Measurements from ENCODE around the gene SARS2. TPM values are rescaled to one million over a fixed set of nuclear protein-coding genes. Genes with fewer than 3 reads are reported as not detected.
A peak's percentile ranks its signal among the peaks of the same experiment; 100 is the strongest.
"Not testable (repeated sequence)": the region's sequence is repeated elsewhere in the genome, so short reads cannot be mapped to it uniquely, and the experiment has no call there.

SARS2 gene
- polyA plus RNA-seq, 2 donors, result 27.4 to 43.9 TPM

DNA sequence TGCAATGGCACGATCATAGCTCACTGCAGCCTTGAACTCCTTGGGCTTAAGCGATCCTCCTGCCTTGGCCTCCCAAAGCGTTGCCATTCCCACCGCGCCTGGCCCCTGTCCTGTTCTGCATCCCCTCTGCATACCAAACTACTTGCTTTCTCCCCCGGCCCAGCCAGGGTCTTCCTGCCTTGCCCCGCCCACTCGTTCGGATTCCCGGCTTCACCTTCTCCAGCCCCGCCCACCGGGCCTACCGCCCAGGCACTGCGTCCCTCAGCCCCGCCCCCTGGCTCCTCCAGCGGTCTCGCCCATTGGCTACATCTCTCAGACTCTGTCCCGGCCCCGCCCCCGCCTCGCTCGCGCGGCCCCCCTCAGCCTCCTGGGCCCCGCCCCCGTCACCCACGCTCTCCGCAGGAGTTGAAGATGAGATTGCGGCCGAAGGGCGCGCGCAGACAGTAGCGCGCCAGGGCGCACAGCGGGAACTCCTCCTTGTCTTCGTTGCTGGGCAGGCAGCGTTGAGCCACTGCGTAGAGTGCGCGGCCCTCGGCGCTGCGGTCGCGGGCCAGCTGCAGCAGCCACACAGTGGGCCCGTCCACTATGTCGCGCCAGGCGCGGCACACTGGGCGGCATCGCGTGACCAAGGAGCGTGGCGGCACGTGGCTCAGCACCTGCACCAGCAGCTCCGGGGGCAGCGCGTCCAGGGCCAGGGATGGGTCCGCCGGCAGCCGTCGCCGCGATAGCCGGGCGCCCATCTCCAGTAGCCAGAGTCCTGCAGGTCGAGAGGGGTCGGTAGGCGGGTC lies 19.2 kb upstream of the SARS2 start:
- H3K9me3 ChIP-seq (ENCODE audit: control insufficient read depth in 2 of 2, insufficient read depth in 1 of 2, low read depth in 1 of 2, low read length in 1 of 2), result no peaks in the 10 kb centered on the region
- peaks cover 3 to 6% of the 10 kb centered on the region in 2 donors for H3K4me1 ChIP-seq (ENCODE audit: control insufficient read depth in 2 of 2, insufficient read depth in 2 of 2, low read length in 1 of 2)
- 6 to 9% methylated on average over 72 of the region's 72 CpGs for WGBS, 2 donors
- H3K4me3 ChIP-seq (ENCODE audit: low read depth in 1 of 2, low read length in 2 of 2), result peak overlapping the region; percentile 29 to 40
- H3K27me3 ChIP-seq (ENCODE audit: control insufficient read depth in 1 of 2, insufficient read depth in 2 of 2, low read length in 2 of 2), result no peaks in the 10 kb centered on the region
- H3K36me3 ChIP-seq (ENCODE audit: control insufficient read depth in 2 of 2, insufficient read depth in 2 of 2, low read length in 1 of 2), result no peaks in the 10 kb centered on the region
- H3K27ac ChIP-seq (ENCODE audit: low read depth in 2 of 2, low read length in 1 of 2), result no peak overlapping the region

DNA sequence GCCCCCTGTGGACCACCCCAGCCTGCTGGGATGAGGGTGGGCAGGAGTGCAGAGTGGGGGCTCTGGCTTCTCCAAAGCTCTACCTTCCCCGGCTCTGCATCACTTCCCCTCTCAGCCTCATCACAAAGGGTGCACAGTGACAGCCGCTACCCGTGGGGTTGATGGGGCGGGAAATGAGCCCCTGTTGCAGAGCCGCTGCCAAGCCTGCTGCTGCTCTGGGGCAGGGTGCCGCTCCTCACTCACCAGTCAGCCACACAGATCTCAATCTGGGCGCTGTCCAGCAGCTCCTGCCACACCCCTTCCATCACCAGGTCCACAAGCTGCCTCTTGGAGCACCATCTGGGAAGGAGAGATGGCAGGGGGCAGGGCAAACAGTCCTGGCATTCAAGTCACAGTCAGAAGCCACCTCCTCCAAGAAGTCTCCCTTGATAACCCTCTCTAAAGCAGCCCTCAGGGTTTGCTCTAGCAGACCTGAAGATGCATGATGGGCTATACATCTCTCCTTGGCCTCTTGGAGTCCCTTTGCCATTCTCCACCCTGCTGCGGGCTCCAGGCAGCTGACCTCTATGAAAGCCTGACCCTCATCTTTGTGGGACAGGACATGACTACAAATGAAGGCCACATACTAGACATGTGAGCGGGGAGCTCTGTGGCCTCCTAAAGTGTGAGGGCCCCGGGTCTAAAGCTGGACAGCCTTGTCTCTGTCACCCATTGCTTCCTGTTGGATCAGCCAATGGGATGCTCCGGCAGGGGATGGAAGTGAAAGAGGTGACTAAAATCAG lies 15.9 kb upstream of the SARS2 start:
- Histone ChIP-seq H3K4me1 (ENCODE audit: control insufficient read depth in 2 of 2, insufficient read depth in 2 of 2, low read length in 1 of 2) (peaks cover 3 to 6% of the 10 kb centered on the region in 2 donors), H3K4me3 (ENCODE audit: low read depth in 1 of 2, low read length in 2 of 2) (no peak overlapping the region), H3K9me3 (ENCODE audit: control insufficient read depth in 2 of 2, insufficient read depth in 1 of 2, low read depth in 1 of 2, low read length in 1 of 2) (no peaks in the 10 kb centered on the region), H3K27ac (ENCODE audit: low read depth in 2 of 2, low read length in 1 of 2) (no peak overlapping the region), H3K36me3 (ENCODE audit: control insufficient read depth in 2 of 2, insufficient read depth in 2 of 2, low read length in 1 of 2) (no peaks in the 10 kb centered on the region), H3K27me3 (ENCODE audit: control insufficient read depth in 1 of 2, insufficient read depth in 2 of 2, low read length in 2 of 2) (no peaks in the 10 kb centered on the region)
- WGBS, 2 donors, result 86 to 91% methylated on average over 11 of the region's 11 CpGs

DNA sequence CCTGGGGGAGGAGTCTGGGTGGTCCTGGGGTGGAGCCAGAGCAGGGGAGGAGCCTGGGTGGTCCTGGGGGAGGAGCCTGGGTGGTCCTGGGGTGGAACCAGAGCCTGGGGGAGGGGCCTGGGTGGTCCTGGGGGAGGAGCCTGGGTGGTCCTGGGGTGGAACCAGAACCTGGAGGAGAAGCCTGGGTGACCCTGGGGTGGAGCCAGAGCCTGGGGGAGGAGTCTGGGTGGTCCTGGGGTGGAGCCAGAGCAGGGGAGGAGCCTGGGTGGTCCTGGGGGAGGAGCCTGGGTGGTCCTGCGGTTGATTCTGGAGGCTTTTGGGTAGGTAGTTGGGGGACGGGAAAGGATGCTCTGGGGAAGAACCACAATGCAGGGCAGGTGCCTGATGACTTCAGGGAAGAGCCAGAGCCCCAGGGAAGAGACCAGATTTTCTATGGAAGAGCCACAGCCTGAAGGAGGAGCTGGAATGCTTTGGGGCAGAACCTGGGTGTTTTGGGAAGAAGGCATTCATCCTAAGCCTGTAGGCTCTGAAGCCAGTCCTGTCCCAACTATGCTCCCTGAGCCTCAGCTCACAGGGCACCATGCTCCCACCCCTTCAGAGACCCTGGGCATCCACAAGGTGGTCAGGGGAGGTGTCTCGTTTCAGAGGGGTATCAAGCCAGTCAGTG lies 15.1 kb upstream of the SARS2 start:
- Histone ChIP-seq H3K36me3 (ENCODE audit: control insufficient read depth in 2 of 2, insufficient read depth in 2 of 2, low read length in 1 of 2) (no peaks in the 10 kb centered on the region), H3K9me3 (ENCODE audit: control insufficient read depth in 2 of 2, insufficient read depth in 1 of 2, low read depth in 1 of 2, low read length in 1 of 2) (no peaks in the 10 kb centered on the region), H3K4me3 (ENCODE audit: low read depth in 1 of 2, low read length in 2 of 2) (no peak overlapping the region), H3K27me3 (ENCODE audit: control insufficient read depth in 1 of 2, insufficient read depth in 2 of 2, low read length in 2 of 2) (no peaks in the 10 kb centered on the region), H3K27ac (ENCODE audit: low read depth in 2 of 2, low read length in 1 of 2) (no peak overlapping the region), H3K4me1 (ENCODE audit: control insufficient read depth in 2 of 2, insufficient read depth in 2 of 2, low read length in 1 of 2) (peaks cover 3 to 6% of the 10 kb centered on the region in 2 donors)
- 81 to 90% methylated on average over 3 of the region's 3 CpGs for WGBS, 2 donors

DNA sequence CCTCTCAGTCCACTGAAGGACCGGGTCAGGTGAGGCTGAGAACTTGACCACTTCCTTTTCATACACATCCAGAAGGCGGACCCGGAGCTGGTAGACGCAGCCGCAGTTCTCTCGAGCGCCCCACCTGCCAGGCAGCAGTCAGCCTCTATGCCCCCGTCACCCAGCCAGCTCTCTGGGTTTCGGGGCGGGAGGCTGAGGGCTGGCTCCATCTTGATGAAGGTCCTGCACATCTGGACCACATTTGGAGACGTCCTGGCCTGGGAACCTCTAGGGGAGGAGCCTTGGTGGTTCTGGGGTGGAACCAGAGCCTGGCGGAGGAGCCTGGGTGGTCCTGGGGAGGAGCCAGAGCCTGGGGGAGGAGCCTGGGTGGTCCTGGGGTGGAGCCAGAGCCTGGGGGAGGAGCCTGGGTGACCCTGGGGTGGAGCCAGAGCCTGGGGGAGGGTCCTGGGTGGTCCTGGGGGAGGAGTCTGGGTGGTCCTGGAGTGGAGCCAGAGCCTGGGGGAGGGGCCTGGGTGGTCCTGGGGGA lies 14.5 kb upstream of the SARS2 start:
- H3K36me3 ChIP-seq (ENCODE audit: control insufficient read depth in 2 of 2, insufficient read depth in 2 of 2, low read length in 1 of 2), result no peaks in the 10 kb centered on the region
- no peak overlapping the region for H3K4me3 ChIP-seq (ENCODE audit: low read depth in 1 of 2, low read length in 2 of 2)

DNA sequence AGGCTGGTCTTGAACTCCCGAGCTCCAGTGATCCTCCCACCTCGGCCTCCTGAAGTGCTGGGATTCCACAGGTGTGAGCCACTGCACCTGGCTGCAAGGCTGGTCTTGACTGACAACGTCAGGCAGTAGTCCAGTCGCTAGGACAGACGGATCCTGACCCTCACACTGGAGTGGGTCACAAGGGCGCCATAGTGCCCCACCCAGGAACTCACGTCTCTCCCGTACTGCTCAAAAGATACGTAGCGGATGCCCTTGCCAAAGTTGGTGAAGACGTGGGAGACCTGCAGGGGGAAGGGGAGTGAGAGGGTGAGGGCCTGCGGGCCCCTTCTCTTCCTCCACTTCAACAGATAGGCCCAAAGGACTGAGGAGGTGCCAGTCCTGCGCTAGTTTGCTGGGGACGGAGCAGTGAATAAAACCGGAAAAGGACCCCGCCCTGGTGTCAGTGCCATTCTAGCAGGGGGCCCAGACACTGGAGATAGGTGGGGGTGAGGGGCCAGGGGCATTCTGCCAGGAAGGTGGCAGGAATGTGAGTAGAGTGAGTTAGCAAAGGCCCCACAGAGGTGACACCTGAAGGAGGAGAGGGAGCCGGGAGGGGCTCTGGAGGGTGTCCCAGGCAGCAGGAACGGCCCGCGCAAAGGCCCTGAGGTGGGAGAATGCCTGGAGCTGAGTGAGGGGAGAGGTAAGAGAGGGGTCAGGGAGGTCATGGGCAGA lies 12.1 kb upstream of the SARS2 start:
- H3K4me3 ChIP-seq (ENCODE audit: low read depth in 1 of 2, low read length in 2 of 2), result no peak overlapping the region
- 81 to 82% methylated on average over 20 of the region's 20 CpGs for whole genome bisulfite sequencing, 2 donors
- no peak overlapping the region for H3K27ac ChIP-seq (ENCODE audit: low read depth in 2 of 2, low read length in 1 of 2)
- H3K36me3 ChIP-seq (ENCODE audit: control insufficient read depth in 2 of 2, insufficient read depth in 2 of 2, low read length in 1 of 2), result no peaks in the 10 kb centered on the region
- no peaks in the 10 kb centered on the region for H3K9me3 ChIP-seq (ENCODE audit: control insufficient read depth in 2 of 2, insufficient read depth in 1 of 2, low read depth in 1 of 2, low read length in 1 of 2)
- no peaks in the 10 kb centered on the region for H3K27me3 ChIP-seq (ENCODE audit: control insufficient read depth in 1 of 2, insufficient read depth in 2 of 2, low read length in 2 of 2)
- H3K4me1 ChIP-seq (ENCODE audit: control insufficient read depth in 2 of 2, insufficient read depth in 2 of 2, low read length in 1 of 2), result no peaks in the 10 kb centered on the region

More for the DNA sequence above, 14.5 kb upstream of the SARS2 start:
- 85 to 93% methylated on average over 11 of the region's 12 CpGs for whole genome bisulfite sequencing, 2 donors
- Histone ChIP-seq H3K27ac (ENCODE audit: low read depth in 2 of 2, low read length in 1 of 2) (no peak overlapping the region), H3K9me3 (ENCODE audit: control insufficient read depth in 2 of 2, insufficient read depth in 1 of 2, low read depth in 1 of 2, low read length in 1 of 2) (no peaks in the 10 kb centered on the region), H3K4me1 (ENCODE audit: control insufficient read depth in 2 of 2, insufficient read depth in 2 of 2, low read length in 1 of 2) (peaks cover 1 to 3% of the 10 kb centered on the region in 2 donors), H3K27me3 (ENCODE audit: control insufficient read depth in 1 of 2, insufficient read depth in 2 of 2, low read length in 2 of 2) (no peaks in the 10 kb centered on the region)

DNA sequence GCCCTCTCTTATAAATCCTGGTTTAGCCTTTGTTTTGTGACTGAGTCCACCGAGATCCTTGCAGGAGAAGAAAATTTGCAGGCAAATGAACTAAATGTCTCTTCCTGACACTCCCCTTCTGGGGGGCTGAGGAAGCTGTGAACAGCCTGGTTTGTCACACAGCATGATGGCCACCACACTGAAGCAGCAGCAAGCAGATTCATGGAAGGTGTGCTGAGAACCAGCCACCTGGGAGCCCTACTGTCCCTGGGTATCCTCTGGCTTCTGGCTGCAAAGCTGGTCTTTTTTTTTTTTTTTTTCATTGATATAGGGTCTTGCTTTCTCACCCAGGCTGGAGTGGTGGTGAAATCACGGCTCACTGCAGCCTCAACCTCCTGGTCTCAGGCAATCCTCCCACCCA lies 11.4 kb upstream of the SARS2 start:
- Histone ChIP-seq H3K4me1 (ENCODE audit: control insufficient read depth in 2 of 2, insufficient read depth in 2 of 2, low read length in 1 of 2) (no peaks in the 10 kb centered on the region), H3K27ac (ENCODE audit: low read depth in 2 of 2, low read length in 1 of 2) (no peak overlapping the region), H3K27me3 (ENCODE audit: control insufficient read depth in 1 of 2, insufficient read depth in 2 of 2, low read length in 2 of 2) (no peaks in the 10 kb centered on the region), H3K4me3 (ENCODE audit: low read depth in 1 of 2, low read length in 2 of 2) (no peak overlapping the region), H3K9me3 (ENCODE audit: control insufficient read depth in 2 of 2, insufficient read depth in 1 of 2, low read depth in 1 of 2, low read length in 1 of 2) (no peaks in the 10 kb centered on the region), H3K36me3 (ENCODE audit: control insufficient read depth in 2 of 2, insufficient read depth in 2 of 2, low read length in 1 of 2) (no peaks in the 10 kb centered on the region)
- WGBS, 2 donors, result 76 to 80% methylated on average over 2 of the region's 2 CpGs

DNA sequence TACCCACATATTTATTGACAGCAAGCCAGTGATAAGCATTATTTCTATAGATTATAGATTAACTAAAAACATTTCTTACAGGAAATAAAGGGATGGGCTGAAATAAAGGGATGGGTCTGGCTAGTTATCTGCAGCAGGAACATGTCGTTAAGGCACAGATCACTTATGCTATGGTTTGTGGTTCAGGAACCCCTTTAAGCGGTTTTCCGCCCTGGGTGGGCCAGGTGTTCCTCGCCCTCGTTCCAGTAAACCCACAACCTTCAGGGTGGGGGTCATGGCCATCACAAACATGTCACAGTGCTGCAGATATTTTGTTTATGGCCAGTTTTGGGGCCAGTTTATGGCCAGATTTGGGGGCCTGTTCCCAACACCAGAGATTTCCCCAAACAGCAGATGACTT lies 10.9 kb upstream of the SARS2 start:
- WGBS, 2 donors, result 67 to 79% methylated on average over 5 of the region's 5 CpGs
- H3K27me3 ChIP-seq (ENCODE audit: control insufficient read depth in 1 of 2, insufficient read depth in 2 of 2, low read length in 2 of 2); H3K36me3 ChIP-seq (ENCODE audit: control insufficient read depth in 2 of 2, insufficient read depth in 2 of 2, low read length in 1 of 2); H3K4me3 ChIP-seq (ENCODE audit: low read depth in 1 of 2, low read length in 2 of 2); H3K9me3 ChIP-seq (ENCODE audit: control insufficient read depth in 2 of 2, insufficient read depth in 1 of 2, low read depth in 1 of 2, low read length in 1 of 2); H3K4me1 ChIP-seq (ENCODE audit: control insufficient read depth in 2 of 2, insufficient read depth in 2 of 2, low read length in 1 of 2); H3K27ac ChIP-seq (ENCODE audit: low read depth in 2 of 2, low read length in 1 of 2): not testable (repeated sequence)

DNA sequence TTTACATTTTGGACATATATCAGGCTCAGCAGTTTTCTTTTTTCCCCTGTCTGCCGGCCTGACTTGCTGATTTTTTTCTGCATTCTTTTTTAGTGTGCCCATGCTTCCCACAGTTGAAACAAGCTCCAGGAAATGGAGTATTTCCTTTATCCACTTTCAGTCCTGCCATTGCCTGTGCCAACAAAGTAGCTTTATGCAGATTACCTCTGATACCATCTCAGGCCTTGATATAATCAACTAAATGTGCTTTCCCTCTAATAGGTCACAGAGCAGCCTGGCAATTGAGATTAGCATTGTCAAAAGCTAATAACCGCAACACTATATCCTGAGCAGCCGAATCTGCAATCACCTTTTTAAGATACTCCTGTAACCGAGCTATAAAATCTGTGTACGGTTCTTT lies 9.4 kb upstream of the SARS2 start:
- Histone ChIP-seq H3K36me3 (ENCODE audit: control insufficient read depth in 2 of 2, insufficient read depth in 2 of 2, low read length in 1 of 2) (no peaks in the 10 kb centered on the region), H3K4me3 (ENCODE audit: low read depth in 1 of 2, low read length in 2 of 2) (no peak overlapping the region), H3K27ac (ENCODE audit: low read depth in 2 of 2, low read length in 1 of 2) (no peak overlapping the region), H3K4me1 (ENCODE audit: control insufficient read depth in 2 of 2, insufficient read depth in 2 of 2, low read length in 1 of 2) (no peaks in the 10 kb centered on the region), H3K27me3 (ENCODE audit: control insufficient read depth in 1 of 2, insufficient read depth in 2 of 2, low read length in 2 of 2) (no peaks in the 10 kb centered on the region), H3K9me3 (ENCODE audit: control insufficient read depth in 2 of 2, insufficient read depth in 1 of 2, low read depth in 1 of 2, low read length in 1 of 2) (no peaks in the 10 kb centered on the region)
- WGBS, 2 donors, result 58 to 59% methylated on average over 5 of the region's 5 CpGs

DNA sequence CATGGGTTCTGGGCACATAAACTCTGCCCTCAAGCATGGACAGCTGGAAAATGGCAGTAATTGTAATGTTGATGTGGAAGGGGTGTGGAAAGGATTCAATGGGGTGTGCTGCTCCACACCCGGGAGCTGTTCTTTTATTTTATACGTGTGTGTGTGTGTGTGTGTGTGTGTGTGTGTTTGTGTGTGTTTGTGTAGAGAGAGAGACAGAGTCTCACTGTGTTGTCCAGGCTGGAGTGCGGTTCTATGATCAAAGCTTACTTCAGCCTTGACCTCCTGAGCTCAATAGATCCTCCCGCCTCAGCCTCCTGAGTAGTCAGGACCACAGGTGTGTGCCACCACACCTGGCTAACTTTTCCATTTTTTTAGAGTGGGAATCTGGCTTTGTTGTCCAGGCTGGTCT lies 3.0 kb upstream of the SARS2 start:
- H3K27ac ChIP-seq (ENCODE audit: low read depth in 2 of 2, low read length in 1 of 2), result no peak overlapping the region
- WGBS, 2 donors, result 87 to 90% methylated on average over 4 of the region's 4 CpGs
- H3K4me3 ChIP-seq (ENCODE audit: low read depth in 1 of 2, low read length in 2 of 2), result no peak overlapping the region
- peaks cover 0 to 10% of the 10 kb centered on the region in 2 donors for H3K36me3 ChIP-seq (ENCODE audit: control insufficient read depth in 2 of 2, insufficient read depth in 2 of 2, low read length in 1 of 2)
- H3K4me1 ChIP-seq (ENCODE audit: control insufficient read depth in 2 of 2, insufficient read depth in 2 of 2, low read length in 1 of 2), result peaks cover 3 to 5% of the 10 kb centered on the region in 2 donors
- H3K9me3 ChIP-seq (ENCODE audit: control insufficient read depth in 2 of 2, insufficient read depth in 1 of 2, low read depth in 1 of 2, low read length in 1 of 2), result no peaks in the 10 kb centered on the region
- no peaks in the 10 kb centered on the region for H3K27me3 ChIP-seq (ENCODE audit: control insufficient read depth in 1 of 2, insufficient read depth in 2 of 2, low read length in 2 of 2)

Data from esophagus (tissue), 2 donors.